Measurements from ENCODE around the gene CCDC17. TPM values are rescaled to one million over a fixed set of nuclear protein-coding genes. Genes with fewer than 3 reads are reported as not detected.

Gene CCDC17
- total RNA-seq, 1 experiment from 2014 or later = 3.9 TPM

GRCh38 chr1:45640293-45640692 lies 16.4 kb upstream of the CCDC17 start:
- no peak for DNase-seq (ENCODE audit: unreplicated experiment)
- H3K9me3 Mint-ChIP-seq (ENCODE audit: unreplicated experiment) = no peaks in the 10 kb centered on the region
- TF ChIP-seq CTCF (IDR thresholded peaks at IDR 0.05; ENCODE audit: unreplicated experiment) = no peak
- ChIA-PET CTCF (no interaction called here), POLR2A (no interaction called here)
- H3K27me3 Mint-ChIP-seq (ENCODE audit: insufficient read depth, unreplicated experiment) = no peaks in the 10 kb centered on the region
- H3K36me3 Mint-ChIP-seq (ENCODE audit: insufficient read depth, unreplicated experiment) = peaks cover 27% of the 10 kb centered on the region
- intact Hi-C loops (cut with micrococcal nuclease) = loop anchor here (5.0 kb wide), 1 partner anchor 242 kb away; no protein-coding TSS in a partner anchor
- H3K4me1 Mint-ChIP-seq (ENCODE audit: insufficient read depth, unreplicated experiment) = no peaks in the 10 kb centered on the region
- no TSS peak for BruUV-seq (replicated peaks)
- no peak overlapping the region for H3K4me3 Mint-ChIP-seq (ENCODE audit: unreplicated experiment)
- peak overlapping the region; percentile 8 for H3K27ac Mint-ChIP-seq (ENCODE audit: low read depth, unreplicated experiment)

- no peak for DNase-seq (ENCODE audit: unreplicated experiment)
- Mint-ChIP-seq H3K9me3 (ENCODE audit: unreplicated experiment) (no peaks in the 10 kb centered on the region), H3K4me1 (ENCODE audit: insufficient read depth, unreplicated experiment) (no peaks in the 10 kb centered on the region), H3K4me3 (ENCODE audit: unreplicated experiment) (no peak overlapping the region), H3K27ac (ENCODE audit: low read depth, unreplicated experiment) (no peak overlapping the region), H3K36me3 (ENCODE audit: insufficient read depth, unreplicated experiment) (peaks cover 37% of the 10 kb centered on the region), H3K27me3 (ENCODE audit: insufficient read depth, unreplicated experiment) (no peaks in the 10 kb centered on the region)
- no peak for TF ChIP-seq CTCF (IDR thresholded peaks at IDR 0.05; ENCODE audit: unreplicated experiment)
- POLR2A ChIA-PET = interaction anchor here (0.6 to 1.4 kb wide), 4 partner anchors 52 to 564 kb away, joined by 3 to 4 read pairs (median 3); partner anchors contain the start of gene NASP
- CTCF ChIA-PET = interaction anchor here (0.8 kb wide), 1 partner anchor 65 kb away, joined by 3 read pairs; no protein-coding TSS in a partner anchor
- no TSS peak for BruUV-seq (replicated peaks)
- intact Hi-C loops (cut with micrococcal nuclease) = no loop called here
These were observed 11.4 kb upstream of the CCDC17 start for GRCh38 chr1:45635211-45635610.

GRCh38 chr1:45630429-45630828 lies 6.6 kb upstream of the CCDC17 start:
- H3K4me3 Mint-ChIP-seq (ENCODE audit: unreplicated experiment) = no peak overlapping the region
- ChIA-PET CTCF (no interaction called here), POLR2A (no interaction called here)
- no peak for DNase-seq (ENCODE audit: unreplicated experiment)
- H3K9me3 Mint-ChIP-seq (ENCODE audit: unreplicated experiment) = no peaks in the 10 kb centered on the region
- H3K27me3 Mint-ChIP-seq (ENCODE audit: insufficient read depth, unreplicated experiment) = no peaks in the 10 kb centered on the region
- TF ChIP-seq CTCF (IDR thresholded peaks at IDR 0.05; ENCODE audit: unreplicated experiment) = no peak
- intact Hi-C loops (cut with micrococcal nuclease) = no loop called here
- no peaks in the 10 kb centered on the region for H3K4me1 Mint-ChIP-seq (ENCODE audit: insufficient read depth, unreplicated experiment)
- H3K27ac Mint-ChIP-seq (ENCODE audit: low read depth, unreplicated experiment) = no peak overlapping the region
- BruUV-seq (replicated peaks) = no TSS peak
- peaks cover 84% of the 10 kb centered on the region for H3K36me3 Mint-ChIP-seq (ENCODE audit: insufficient read depth, unreplicated experiment)

GRCh38 chr1:45629035-45629434 lies 5.2 kb upstream of the CCDC17 start:
- no peak for DNase-seq (ENCODE audit: unreplicated experiment)
- Mint-ChIP-seq H3K4me3 (ENCODE audit: unreplicated experiment) (no peak overlapping the region), H3K4me1 (ENCODE audit: insufficient read depth, unreplicated experiment) (no peaks in the 10 kb centered on the region), H3K9me3 (ENCODE audit: unreplicated experiment) (no peaks in the 10 kb centered on the region), H3K36me3 (ENCODE audit: insufficient read depth, unreplicated experiment) (peaks cover 97% of the 10 kb centered on the region), H3K27ac (ENCODE audit: low read depth, unreplicated experiment) (no peak overlapping the region), H3K27me3 (ENCODE audit: insufficient read depth, unreplicated experiment) (no peaks in the 10 kb centered on the region)
- no peak for TF ChIP-seq CTCF (IDR thresholded peaks at IDR 0.05; ENCODE audit: unreplicated experiment)
- intact Hi-C loops (cut with micrococcal nuclease) = no loop called here
- BruUV-seq (replicated peaks) = no TSS peak
- ChIA-PET POLR2A (interaction anchor here (0.8 to 1.2 kb wide), 5 partner anchors 12 to 59 kb away, joined by 3 to 5 read pairs (median 3); partner anchors contain the start of genes GPBP1L1 and TMEM69), CTCF (interaction anchor here (0.6 to 1.4 kb wide), 4 partner anchors 8 to 704 kb away, joined by 3 read pairs; no protein-coding TSS in a partner anchor)
